Suppressor macrophage (primary cell): ENCODE results near the gene IRX4.

ENCODE experiments used
- DNase-seq, 4 experiments: peaks; one replicate each; pipeline ENCODE4 v3.0.0-alpha.2; 2020 to 2022
- total RNA-seq, 17 experiments: gene quantifications; one replicate each; lab custom pipeline; 2026; ENCODE audit warnings: mixed read lengths in 6 of 17, inconsistent platforms in 3 of 17; lab: John Stamatoyannopoulos, UW

The IRX4 gene
- 0 to 1.9 (median 0) reads per million in 17 experiments for total RNA-seq

DNA sequence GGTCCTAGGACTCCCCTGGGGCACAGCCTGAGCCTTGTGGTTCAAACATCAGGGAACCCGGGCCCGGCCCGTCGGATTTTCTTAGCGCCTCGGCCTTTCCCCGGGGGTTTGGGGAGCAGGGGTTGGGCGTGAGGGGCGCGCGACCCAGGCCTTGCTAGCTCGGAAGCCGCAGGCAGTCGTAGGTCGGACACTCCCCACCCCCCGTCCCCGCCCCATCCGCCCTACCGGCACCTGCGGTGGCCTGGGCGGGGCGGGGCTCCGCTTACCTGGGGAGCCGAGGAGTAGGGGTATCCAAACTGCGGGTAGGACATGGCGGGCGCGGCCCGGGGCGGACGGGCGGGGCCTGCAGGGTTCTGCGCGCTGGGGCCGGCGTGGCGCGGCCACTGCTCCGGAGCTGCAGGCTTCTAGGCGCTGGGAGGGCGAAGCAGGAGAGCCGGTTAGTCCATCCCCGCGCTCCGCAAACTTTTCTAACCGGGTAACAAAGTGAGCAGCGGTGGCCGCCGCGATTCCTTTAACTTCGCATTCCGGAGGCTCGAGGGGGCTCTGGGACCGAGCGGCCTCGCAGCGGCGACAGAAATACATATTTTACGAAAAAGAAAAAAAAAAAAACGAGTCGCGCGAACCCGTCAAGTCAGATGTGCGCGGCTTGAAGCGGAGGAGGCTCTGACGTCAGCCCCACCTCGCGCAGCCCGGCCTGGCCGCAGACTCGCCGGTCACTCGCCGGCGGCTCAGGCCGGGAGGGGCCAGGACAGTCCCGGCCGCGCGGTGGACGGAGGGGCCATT, at the start of gene IRX4:
TSS of gene IRX4 (minus strand) at position 589 of the 783 bp plus-strand sequence. CDS start at position 311, 278 bp downstream.
- peak in 2 of 4 experiments; percentile 19 to 41 for DNase-seq

DNA sequence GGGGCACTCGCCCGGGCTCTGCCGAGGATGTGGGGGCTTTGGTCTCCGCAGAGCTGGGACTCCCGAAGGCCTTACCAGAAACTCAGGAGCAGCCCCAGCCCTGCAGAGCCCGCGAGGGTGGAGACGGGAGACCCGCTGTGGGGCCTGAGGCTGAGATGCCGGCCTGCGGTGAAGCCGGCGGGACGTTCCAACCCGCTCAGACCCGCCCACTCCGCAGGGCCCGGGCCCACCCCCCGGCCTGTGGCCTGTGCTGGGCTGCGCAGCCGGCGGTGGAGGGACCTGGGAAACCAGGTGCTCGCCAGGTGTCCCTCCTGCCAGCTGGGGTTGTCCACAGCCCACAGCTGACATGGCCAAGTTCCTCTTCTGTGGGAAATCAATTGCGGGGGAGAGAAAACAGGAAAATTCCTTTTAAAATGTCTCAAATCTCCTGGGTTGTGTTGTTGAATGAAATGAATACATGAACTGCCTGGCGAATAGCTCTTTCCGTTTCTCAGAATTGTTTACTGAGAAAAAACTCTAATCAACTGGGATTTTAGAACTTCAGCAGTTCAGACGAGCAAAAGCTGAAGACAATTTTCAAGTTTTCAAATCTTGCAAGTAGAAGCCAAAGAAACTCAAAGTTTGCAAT, 49.0 kb upstream of the IRX4 start:
- DNase-seq, result no peak

DNA sequence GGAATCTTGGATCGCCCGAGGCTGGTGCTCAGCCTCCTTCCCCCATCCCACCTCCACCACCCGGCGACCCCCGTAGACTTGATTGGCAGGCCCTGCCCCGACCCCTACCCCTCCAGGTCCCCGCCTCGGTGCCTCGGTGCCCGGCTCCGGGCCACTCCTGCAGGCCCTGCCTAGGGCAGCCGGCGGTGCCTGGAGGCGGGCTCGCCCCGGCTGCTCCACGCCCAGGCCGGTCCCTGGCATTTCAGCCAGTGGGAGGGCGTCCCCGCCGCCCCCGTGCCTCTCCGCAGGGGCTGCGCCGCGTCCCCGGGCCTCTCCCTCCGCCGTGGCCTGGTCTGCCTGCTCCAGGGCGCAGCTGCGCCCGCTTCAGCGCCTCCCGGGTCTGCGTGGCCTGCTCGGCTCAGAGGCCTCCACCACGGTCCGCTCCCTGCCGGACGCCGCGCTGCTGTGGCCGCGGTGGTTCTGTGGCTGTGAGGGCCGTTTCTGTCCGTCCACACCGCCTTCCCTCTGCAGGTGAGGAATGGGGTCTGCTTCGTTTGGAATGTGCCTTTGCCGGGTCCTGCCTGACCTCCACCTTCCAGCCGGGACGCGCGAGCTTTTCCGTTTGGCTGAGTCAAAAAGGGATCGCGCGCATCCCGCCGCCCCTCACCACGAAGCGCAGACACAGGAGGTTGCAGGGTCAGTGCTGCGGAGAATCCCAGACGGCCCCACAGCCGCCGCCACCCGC, 48.3 kb upstream of the IRX4 start:
- no peak for DNase-seq

DNA sequence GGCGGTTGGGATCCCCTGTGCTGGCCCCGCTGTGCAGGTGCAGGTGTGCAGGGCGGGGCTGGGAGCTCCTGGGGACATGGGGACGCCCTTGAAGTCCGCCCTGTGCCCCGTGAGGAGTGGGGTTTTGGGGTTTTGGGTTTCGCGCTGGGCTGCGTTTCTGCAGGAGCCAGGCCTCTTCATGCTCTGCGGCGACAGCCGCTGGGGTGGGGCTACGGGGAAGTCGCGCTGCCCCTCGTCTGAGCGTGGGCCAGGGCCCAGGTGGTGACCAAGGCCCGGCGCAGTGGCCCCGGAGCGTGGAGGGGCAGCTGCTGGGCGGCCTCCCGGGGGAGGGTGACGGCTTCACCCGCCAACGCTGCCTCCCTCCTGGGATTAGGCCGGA, 47.8 kb upstream of the IRX4 start:
- no peak for DNase-seq

DNA sequence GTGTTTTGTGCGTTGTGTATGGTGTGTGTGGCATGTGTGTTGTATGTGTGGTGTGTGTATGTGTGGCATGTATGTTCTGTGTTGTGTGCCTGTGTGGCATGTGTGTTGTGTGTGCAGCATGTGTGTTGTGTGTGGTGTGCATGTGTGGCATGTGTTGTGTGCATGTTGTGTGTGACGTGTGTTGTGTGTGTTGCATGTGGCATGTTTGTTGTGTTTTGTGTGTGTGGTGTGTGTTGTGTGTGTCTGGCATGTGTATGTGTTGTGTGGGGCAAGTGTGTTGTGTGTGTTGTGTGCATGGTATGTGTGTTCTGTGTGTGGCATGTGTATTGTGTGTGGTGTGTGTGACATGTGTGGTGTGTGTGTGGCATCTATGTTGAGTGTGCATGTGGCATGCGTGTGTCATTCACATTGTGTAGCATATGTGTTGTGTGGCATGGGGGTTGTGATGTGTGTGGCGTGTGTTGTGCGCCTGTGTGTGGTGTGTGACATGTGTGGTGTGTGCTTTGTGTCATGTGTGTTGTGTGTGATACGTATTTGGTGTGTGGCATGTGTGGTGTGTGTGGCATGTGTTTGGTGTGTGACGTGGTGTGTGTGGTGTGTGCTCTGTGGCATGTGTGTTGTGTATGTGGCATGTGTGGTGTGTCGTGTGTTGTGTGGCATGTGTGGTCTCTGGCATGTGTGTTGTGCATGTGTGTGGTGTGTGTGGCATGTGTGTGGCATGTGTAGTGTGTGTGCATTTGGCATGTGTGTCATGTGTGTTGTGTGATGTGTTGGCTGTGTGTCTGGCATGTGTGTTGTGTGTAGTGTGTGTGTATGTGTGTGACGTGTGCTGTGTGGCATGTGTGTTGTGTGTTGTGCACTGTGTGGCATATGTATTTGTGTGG, 46.6 kb upstream of the IRX4 start:
- DNase-seq, result no peak

DNA sequence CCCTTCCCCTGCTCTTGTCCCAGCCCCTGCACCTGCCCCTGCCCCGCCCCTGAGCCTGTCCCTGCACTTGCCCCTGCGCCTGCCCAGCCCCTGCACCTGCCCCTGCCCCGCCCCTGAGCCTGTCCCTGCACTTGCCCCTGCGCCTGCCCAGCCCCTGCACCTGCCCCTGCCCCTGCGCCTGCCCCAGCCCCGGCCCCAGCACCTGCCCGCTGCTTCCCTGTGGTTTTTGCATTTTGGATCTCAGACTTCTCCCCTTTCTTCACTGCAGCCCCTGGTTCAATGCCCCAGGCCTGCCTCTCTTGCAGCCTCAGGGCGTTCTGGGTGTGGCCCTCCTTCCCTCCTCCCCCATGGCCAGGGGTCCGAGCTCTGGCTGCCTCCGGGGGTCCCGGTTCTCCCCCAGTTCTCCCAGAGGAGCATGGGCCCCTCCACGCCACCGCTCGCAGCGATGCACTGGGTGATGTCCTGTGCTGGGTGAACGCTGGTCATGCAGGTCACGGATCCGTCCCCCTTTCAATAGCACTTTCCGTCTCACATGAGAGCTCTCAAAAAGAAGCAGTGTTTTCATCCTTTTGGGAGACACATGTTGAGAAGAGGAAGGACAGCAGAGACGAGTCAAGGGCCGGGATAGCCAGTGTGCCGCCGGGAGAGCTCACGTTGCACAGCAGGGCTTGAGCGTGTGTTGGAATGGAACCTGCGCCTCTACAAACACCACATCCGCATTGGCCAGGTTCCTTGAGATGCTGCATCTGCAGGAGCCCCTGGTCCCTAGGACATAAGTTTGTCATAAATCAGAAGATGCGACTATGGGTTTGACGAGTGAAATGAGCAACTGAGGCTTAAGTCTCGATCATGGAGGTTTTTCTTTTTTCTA, 44.0 kb upstream of the IRX4 start:
- no peak for DNase-seq

DNA sequence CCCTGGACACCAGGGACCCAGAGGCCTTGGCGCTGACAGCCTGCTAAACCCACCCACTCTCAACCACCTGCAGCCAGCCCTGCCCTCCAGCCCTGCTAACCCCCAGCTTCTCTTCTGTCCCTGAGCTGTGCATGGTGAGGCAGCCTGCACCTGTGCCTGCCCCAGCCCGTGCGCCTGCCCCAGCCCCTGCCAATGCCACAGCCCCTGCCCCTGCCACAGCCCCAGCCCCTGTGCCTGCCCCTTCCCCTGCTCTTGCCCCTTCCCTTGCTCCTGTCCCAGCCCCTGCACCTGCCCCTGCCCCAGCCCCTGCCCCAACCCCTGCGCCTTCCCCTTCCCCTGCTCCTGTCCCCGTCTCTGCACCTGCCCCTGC, 43.3 kb upstream of the IRX4 start:
- no peak for DNase-seq

DNA sequence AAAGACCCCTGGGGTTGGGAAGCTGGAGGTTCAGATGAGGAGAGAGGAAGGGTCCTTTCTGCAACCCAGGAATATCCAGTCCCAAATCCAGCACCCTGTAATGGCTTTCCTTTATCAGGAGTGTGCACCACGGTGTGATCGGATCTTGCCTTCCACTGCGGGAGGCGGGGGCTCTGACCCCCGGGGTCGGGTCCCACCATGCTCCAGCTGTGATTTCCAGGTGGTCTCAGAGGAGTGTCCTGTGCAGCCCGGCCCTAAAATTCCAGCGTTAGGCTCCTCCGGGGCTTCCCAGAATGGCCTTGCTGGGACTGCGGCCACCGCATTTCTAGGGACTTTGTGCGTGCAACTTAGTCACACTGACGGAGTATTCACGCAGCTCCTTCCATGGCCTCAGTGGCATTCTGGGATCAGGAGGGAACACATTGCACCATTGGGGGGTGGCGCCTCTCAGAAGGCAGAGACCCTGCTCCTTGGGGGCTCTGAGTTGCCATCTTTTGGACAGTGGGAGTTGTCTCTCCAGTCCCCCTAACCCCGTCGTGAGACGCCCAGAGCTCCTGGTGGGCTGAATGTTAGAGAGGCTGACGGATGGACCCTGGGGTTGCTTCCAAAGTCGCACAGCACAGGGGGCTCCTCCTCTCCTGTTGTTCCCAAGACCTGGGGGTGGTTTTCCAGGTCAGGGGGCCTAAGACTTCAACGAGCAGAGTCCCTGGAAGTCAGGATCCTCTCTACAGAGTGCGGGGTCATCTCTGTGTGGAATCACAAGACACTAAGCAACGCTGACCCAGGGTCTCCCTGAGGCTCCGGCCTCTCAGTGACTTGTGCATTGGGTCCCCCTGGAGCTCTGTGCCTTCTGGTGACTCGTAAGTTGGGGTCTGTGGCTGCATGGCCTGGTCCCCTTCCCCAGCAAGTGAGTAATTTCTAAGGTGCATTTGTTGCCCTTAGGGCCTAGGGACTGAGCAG, 42.7 kb upstream of the IRX4 start:
- DNase-seq, result no peak

DNA sequence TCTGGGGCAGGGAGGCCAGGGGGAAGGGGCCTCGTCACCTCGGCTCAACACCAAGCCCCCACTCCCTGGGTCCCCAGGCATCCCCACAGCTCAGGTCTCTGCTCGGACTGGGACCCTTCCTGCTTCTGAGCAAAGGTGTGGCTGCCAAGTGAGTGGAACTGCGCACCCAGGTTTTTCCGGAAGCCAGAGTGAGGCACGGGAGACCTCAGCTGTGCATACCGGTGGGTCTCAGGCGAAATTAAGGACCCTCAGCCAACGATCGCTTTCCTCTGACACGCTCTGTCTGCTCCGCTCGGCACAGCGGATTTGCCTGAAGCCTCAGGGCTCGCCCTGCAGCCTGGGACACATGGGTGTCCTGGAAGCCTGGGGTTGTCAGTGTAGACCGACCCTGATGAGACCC, 41.0 kb upstream of the IRX4 start:
- no peak for DNase-seq

DNA sequence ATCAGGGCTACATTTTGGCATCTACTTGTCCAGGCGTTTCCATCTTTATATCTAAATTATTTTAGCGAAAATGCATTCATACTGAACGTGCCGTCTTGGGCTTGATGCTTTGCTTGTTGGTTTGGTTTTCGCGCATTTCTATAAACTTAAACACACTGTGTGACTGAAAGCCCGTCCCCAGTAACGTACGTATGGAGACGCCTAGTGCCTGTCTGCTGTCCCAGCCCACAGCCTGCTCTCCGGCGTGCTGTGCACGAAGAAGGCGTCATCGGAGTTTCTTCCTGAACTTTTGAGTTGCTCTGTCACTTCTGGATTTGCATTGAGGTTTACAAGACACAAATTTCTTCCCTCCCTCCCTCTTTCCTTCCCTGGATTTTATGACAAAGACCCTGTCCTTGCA, 40.6 kb upstream of the IRX4 start:
- no peak for DNase-seq

DNA sequence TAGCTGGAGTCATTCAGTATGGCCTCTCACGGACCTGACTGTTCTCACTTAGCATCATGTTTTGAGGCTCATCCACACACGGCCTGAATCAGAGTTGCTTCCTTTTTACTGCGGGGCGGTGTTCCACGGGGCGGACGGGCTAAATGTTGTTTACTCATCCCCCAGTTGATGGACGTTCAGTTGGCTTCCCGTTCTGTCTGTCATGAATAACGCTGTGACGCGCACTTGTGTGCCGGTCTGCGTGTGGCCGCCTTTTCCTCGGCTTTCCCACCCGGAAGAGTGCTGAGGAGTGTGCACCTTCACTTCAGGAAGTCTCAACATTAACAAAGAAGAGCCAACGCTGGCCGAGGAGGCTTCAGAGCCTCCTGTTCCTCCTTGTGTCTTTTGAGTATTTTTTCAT, 39.0 kb upstream of the IRX4 start:
- no peak for DNase-seq

DNA sequence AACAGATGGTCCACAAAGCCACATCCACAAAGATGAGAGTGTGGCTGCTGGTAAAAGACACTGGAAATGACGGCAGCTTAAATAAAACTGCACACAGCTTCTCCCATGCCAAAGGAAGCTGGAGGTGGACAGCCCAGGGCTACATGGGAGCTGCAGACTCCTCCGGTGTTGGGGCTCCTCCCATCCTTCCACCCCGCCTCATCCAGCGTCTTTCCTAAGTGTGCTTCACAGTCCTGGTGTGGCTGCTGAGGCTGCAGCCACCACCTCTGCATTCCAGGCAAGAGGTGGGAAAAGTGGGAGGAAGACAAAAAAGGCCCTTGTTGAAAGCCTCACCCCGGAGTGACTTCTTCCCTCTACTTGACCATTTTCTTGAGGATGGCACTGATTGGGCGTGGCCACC, 37.0 kb upstream of the IRX4 start:
- DNase-seq, result no peak

DNA sequence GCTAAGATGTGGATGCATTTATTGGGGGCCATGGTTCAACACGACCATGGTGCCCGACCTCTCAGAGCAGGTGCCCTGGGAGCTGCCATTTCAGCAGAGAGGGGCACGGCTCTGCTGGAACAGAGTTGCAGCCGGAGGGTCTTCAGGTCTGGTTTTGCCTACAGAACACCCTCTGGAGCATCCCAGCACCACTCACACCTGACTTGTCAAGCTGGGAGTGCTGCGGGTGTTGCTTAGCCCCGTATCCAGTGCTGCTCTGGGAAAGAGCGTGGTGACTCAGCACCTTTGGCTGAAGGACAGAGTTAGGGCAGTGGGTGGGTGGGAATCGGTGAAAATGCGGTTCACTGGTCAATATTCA, 36.5 kb upstream of the IRX4 start:
- no peak for DNase-seq

DNA sequence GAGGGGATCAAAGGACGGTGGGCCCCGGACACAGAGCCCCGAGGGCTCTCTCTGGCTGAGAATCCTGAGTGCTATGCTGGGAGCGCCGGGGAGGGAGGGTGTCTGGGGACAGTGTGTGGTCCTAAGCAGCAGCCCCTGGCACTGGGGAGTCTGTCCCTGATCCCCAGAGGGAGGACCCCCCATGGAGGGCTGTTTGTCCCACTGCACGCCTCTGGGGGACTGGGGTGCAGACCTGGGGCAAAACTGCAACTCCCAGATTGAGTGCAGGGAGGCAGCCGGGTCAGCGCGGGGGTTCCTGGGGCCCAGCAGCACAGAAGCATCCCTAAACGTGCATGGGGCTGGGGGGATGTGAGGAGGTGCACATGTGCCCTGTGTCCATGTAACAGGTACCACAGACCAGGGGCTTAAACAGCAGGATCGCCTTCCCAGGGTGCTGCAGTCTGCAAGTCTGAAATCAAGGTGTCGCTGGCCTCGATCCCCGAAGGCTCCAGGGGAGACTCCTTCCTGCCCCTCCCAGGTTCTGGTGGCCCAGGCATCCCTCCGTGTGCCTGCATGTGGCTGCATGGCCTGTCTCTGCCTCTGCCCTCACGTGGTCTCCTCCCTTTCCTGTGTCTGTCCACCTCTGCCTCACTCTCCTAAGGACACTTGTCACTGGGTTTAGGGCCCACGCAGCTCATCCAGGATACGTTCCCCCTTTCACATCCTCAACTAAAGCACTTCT, 35.9 kb upstream of the IRX4 start:
- no peak for DNase-seq

DNA sequence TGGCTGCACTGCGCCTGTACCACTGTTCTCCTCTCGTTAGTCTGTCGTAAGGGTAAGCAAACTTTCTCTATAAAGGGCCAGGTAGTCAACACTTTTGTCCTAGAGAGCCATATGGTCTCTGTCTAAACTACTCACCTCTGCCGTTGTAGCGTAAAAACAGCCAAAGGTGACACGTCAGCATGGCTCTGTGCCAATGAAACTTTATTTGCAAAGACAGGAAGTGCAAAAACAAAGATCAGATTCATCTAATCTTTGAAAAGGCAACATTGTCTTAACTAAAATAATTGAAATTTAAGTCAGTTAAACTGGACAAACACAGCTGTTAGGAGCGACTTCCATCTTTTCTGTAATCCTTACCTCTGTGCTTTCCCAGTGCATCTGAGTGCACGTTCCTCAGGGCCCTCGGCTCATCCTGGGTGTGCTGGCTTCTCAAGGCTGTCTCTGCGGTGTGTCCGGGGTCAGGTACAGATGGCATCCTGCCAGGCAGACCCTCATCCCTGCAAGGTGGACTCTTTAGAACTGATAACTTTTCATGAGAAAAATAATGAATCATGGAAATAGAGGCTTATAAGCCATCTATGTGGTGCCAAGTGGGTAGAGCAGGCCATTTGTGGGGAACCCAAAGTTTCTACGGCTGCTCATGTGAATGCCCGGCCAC, 35.2 kb upstream of the IRX4 start:
- DNase-seq, result no peak

DNA sequence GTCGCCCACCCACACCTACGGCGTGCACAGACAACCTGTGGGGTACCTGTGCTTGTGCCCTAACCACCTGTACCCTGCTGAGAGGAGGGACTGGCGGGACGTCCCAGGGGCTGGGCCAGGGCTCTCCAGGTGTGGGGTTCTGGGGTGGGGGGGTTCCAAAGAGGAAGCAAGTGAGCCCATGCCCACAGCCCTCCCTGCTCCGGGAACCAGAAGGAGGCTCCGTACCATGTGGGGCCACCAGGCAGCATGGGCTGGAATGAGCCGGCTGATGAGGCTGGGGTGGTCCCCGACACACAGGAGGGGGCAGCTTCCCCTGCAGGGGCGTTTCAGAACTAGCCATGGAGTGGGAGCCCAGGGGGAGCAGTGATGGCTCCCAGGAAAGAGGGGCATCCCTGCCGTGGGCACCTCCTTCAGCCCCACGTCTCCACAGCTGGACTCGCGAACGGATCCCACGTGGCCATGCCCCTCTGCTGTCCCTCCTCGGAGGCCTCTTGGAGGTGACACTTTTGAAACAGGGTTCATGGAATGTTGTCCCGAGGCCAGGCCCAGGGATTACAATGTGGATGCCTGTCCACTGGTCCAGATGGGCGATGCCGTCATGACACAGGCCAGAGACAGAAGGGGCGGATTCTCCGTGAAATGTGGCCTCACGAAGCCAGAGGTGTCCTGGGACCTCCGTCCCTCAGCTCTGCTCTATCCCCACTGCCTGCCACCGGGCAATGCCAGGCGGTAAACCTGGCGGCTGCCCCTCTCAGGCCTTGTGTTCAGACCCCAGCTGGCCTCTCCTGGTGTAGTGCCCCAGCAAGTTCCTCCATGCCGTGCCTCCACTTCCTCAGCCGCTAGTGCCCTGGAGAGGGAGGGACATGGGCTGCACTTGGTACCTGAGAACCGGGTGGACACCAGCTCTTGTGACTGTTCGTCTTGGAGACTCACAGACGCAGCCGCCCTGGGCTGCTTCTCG, 33.6 kb upstream of the IRX4 start:
- DNase-seq, result no peak

DNA sequence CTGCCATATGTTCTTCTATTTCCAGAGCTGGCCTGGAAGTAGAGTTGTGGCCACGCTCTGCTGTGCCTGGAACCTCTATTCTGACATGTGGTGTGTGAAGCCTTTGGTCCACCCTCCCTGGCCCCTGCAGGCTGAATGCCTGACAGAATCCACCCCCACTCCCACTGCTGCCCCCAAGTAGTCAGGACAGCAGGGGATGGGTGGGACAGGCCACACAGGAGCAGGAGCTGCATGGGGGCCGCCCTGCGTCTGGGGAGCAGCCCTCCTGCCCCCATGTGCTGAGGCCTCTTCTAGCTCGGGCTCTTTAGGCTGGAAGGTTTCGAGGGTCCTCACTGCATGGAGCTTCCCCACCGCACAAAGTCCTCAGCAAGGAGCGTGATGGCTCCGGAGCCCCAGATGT, 32.6 kb upstream of the IRX4 start:
- no peak for DNase-seq

DNA sequence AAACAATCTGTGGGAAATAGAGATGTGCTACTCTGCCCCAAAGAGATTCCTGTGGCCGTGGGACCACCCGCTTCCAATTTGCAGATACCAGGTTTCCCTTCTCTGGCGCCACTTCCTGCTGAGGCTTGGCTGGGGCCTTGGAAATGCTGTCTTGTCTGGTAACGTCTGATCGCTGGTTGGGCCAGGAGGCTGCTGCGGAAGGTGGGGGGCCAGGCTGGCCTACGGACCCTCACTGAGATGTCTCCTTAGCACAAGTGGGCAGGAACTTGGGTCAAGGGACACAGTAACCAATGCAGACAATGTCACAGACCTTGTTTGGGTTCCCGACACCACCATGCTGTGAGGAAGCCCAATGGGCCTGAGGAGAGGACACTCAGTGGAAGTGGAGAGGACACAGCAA, 31.7 kb upstream of the IRX4 start:
- no peak for DNase-seq
